HUES64 (cell line): ENCODE results near the gene OR6B3.

Experiments used
- H3K27ac ChIP-seq: 2 replicates; pipeline ENCODE4 v1.7.0; 2013; ENCODE audit warnings: low read depth, low read length, inconsistent platforms
- H3K27me3 ChIP-seq: 2 replicates; pipeline ENCODE4 v1.6.1; 2013; ENCODE audit warnings: mild to moderate bottlenecking, low read length; ENCODE audit not compliant: insufficient read depth
- H3K36me3 ChIP-seq: 2 replicates; pipeline ENCODE4 v1.6.1; 2013; ENCODE audit warnings: mild to moderate bottlenecking, low read length; ENCODE audit not compliant: insufficient read depth
- H3K4me1 ChIP-seq: 2 replicates; pipeline ENCODE4 v1.6.1; 2013; ENCODE audit warnings: mild to moderate bottlenecking, low read length, moderate library complexity; ENCODE audit not compliant: insufficient read depth
- H3K4me3 ChIP-seq: 2 replicates; pipeline ENCODE4 v1.5.1; 2013; ENCODE audit warnings: mild to moderate bottlenecking, low read length, moderate library complexity
- H3K9ac ChIP-seq: 2 replicates; pipeline ENCODE4 v1.6.1; 2013; ENCODE audit warnings: mild to moderate bottlenecking, low read depth, low read length
- H3K9me3 ChIP-seq: 2 replicates; pipeline ENCODE4 v1.6.1; 2013; ENCODE audit warnings: low read depth, low read length; ENCODE audit not compliant: insufficient read depth
- WGBS: fragments of 150-250, 120-280 bp; methylation state at CpG from one replicate; pipeline ENCODE4 v1.1.7; 2013; ENCODE audit warnings: missing lambda C conversion rate; 5-methylcytosine and 5-hydroxymethylcytosine counted together

OR6B3 gene

DNA sequence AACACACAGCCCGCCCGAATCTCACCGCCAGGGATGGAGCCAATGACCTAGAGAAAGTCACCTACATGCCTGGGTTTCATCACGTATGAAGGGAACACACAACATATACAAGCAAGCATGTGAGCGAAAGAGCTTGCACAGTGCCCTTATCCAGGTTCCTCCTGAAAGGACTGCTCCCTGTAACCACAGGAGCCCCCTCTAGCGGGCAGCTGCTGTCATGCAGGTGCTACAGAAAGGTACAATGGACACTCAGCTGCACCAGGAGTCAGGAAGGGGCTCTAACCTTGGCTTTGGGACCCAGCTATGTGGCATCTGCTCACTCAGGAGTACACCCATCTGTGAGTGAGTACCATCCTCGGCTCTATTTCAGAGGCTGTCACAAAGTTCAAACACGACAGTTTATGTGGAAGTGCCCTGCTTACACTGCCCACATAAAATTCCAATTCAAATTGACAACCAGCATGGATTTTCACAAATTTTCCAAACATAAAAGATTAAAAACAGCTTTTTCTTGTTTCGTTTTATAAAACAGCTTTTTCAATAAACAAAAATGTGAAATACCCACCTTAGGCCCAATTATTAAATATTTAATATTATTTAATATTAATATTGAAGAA is 31.7 kb downstream of the OR6B3 start:
- H3K27me3 ChIP-seq = no peaks in the 10 kb centered on the region
- no peak overlapping the region for H3K9ac ChIP-seq
- 66% methylated on average over 9 of the region's 9 CpGs for WGBS
- H3K4me1 ChIP-seq = peaks cover 8% of the 10 kb centered on the region; the same call in 1 of the 2 replicates
- no peak overlapping the region for H3K4me3 ChIP-seq
- H3K9me3 ChIP-seq = no peaks in the 10 kb centered on the region
- H3K27ac ChIP-seq = no peak overlapping the region
- peaks cover 47% of the 10 kb centered on the region for H3K36me3 ChIP-seq

- no peaks in the 10 kb centered on the region for H3K4me1 ChIP-seq
- H3K27me3 ChIP-seq = no peaks in the 10 kb centered on the region
- H3K27ac ChIP-seq = no peak overlapping the region
- no peaks in the 10 kb centered on the region for H3K9me3 ChIP-seq
- no peak overlapping the region for H3K9ac ChIP-seq
- H3K36me3 ChIP-seq = peaks cover 78% of the 10 kb centered on the region
- no peak overlapping the region for H3K4me3 ChIP-seq
- WGBS = 95% methylated on average over 11 of the region's 11 CpGs
Measured at GRCh38 chr2:240018071-240018750, 35.1 kb downstream of the OR6B3 start.

DNA sequence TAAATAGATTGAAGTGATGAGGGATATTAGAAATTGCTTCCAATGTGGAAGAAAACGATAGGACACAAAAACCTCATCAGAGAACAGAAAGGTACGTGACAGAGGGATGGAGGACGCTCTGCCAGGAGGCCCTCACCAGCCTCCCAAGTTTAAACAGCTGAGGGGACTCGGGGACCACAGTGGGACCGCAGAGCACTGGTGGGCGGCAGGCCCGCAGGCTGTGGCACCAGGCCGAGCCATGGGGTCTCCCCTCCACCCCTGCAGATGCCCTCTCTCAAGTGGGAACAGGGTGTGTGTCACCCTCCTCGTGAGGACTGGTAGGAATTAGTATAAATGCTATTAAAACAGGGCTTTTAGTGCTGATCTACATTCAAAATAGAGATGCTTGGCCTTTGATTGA is 39.0 kb downstream of the OR6B3 start:
- Histone ChIP-seq H3K4me1 (no peaks in the 10 kb centered on the region), H3K9ac (no peak overlapping the region), H3K36me3 (peaks cover 97% of the 10 kb centered on the region), H3K9me3 (no peaks in the 10 kb centered on the region), H3K4me3 (no peak overlapping the region), H3K27ac (no peak overlapping the region), H3K27me3 (no peaks in the 10 kb centered on the region)
- WGBS = 93% methylated on average over 9 of the region's 9 CpGs

DNA sequence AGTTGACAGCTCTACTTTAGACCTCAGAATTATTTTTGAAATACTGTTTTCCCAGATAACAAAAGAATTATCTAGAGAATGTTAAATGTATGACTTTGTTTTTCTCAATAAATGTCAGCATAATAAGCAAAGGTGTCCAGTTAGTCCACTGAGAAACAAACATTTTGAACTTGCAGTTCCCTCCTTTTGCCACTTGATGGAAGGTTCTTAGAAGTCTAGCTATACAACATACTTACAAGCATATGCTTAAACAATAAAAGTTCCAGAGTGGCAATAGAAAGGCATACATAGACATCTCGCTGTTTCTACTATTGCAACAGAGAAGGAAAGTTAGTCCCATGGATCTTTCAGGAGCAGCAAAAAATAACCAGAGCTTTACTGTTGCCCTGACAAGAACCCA is 40.0 kb downstream of the OR6B3 start:
- Histone ChIP-seq H3K9me3 (no peaks in the 10 kb centered on the region), H3K36me3 (peaks cover 97% of the 10 kb centered on the region), H3K4me3 (no peak overlapping the region), H3K27me3 (no peaks in the 10 kb centered on the region), H3K27ac (no peak overlapping the region), H3K9ac (no peak overlapping the region), H3K4me1 (no peaks in the 10 kb centered on the region)
- 97% methylated on average over 1 of the region's 1 CpG for WGBS

- H3K9me3 ChIP-seq = no peaks in the 10 kb centered on the region
- 94% methylated on average over 7 of the region's 7 CpGs for WGBS
- H3K9ac ChIP-seq = no peak overlapping the region
- H3K36me3 ChIP-seq = peaks cover 90% of the 10 kb centered on the region
- H3K4me3 ChIP-seq = no peak overlapping the region
- no peaks in the 10 kb centered on the region for H3K27me3 ChIP-seq
- no peaks in the 10 kb centered on the region for H3K4me1 ChIP-seq
- H3K27ac ChIP-seq = no peak overlapping the region
Measured at GRCh38 chr2:240002983-240003382, 50.3 kb downstream of the OR6B3 start.

GRCh38 chr2:240000671-240001070 is 52.6 kb downstream of the OR6B3 start:
- no peak overlapping the region for H3K27ac ChIP-seq
- H3K4me3 ChIP-seq = no peak overlapping the region
- peaks cover 68% of the 10 kb centered on the region for H3K36me3 ChIP-seq
- WGBS = 96% methylated on average over 11 of the region's 11 CpGs
- no peaks in the 10 kb centered on the region for H3K4me1 ChIP-seq
- no peak overlapping the region for H3K9ac ChIP-seq
- H3K9me3 ChIP-seq = no peaks in the 10 kb centered on the region
- no peaks in the 10 kb centered on the region for H3K27me3 ChIP-seq

DNA sequence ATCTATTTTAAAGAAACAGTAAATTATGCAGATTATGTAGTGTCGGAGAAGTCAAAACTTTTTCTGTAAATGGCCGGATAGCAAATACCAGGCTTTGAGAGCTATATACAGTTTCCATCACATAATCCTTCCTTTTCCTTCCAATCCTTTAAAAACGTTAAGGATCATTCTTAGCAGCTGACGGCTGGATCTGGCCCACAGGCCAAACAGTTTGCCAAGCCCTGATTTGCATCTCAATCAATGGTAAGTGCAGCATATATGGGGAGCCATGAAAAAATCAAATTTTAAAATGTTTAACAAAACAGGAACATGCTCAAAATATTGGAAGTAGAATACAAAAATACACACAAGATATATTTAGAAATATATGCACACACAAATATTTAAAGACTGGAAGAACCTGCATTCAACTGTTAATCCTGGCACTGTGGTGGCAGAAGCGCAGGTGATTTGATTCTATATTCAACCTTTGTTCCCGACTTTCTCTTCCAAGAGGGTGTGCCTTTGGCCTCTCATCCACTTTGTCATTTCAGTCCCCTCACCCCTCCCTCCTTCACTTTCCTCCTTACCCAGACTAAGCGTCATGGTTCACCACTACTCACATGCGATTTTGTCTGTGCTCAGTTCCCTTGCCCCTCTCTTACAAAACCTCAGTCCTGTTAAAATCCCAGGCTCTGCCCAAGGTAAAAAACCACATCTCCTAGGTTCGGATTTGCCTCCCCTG is 55.5 kb downstream of the OR6B3 start:
- WGBS = 85% methylated on average over 9 of the region's 9 CpGs

More for the DNA sequence above, 55.5 kb downstream of the OR6B3 start:
- peaks cover 41% of the 10 kb centered on the region for H3K36me3 ChIP-seq
- H3K9ac ChIP-seq = no peak overlapping the region
- no peak overlapping the region for H3K4me3 ChIP-seq
- H3K27me3 ChIP-seq = no peaks in the 10 kb centered on the region
- no peak overlapping the region for H3K27ac ChIP-seq
- H3K9me3 ChIP-seq = no peaks in the 10 kb centered on the region
- H3K4me1 ChIP-seq = no peaks in the 10 kb centered on the region
